ENCODE results near the gene CNFN.

Gene CNFN

GRCh38 chr19:42407085-42407815, 17.2 kb upstream of the CNFN start:
- peaks cover 32% of the 10 kb centered on the region for H3K36me3 ChIP-seq (ENCODE audit: insufficient read depth, low read length)
- ATAC-seq (ENCODE audit: insufficient read depth, low read depth) (no peak), DNase-seq (no peak)
- H3K9ac ChIP-seq (ENCODE audit: low read depth, low read length) = no peak overlapping the region
- no peaks in the 10 kb centered on the region for H3K27me3 ChIP-seq (ENCODE audit: insufficient read depth, low read length, poor library complexity)
- TF ChIP-seq CTCF (IDR thresholded peaks at IDR 0.05; ENCODE audit: borderline replicate concordance, extremely low read depth, low read length, poor library complexity, severe bottlenecking) = no peak
- no peak for TF ChIP-seq EZH2 (IDR thresholded peaks at IDR 0.05; ENCODE audit: borderline replicate concordance, low read depth, low read length, severe bottlenecking)
- no peak overlapping the region for H2AFZ ChIP-seq (ENCODE audit: low read depth, low read length)
- H3K79me2 ChIP-seq (ENCODE audit: insufficient read depth, low read length) = no peaks in the 10 kb centered on the region
- peaks cover 49% of the 10 kb centered on the region for H4K20me1 ChIP-seq (ENCODE audit: insufficient read depth, low read length)
- H3K4me2 ChIP-seq (ENCODE audit: insufficient read depth, low read length) = no peak overlapping the region
- no peaks in the 10 kb centered on the region for H3K9me3 ChIP-seq (ENCODE audit: insufficient read depth, low read length, severe bottlenecking)
- H3K4me1 ChIP-seq (ENCODE audit: insufficient read depth, low read length) = no peaks in the 10 kb centered on the region
- no peak overlapping the region for H3K4me3 ChIP-seq (ENCODE audit: low read depth in 1 of 2, low read length in 2 of 2)
- no peak overlapping the region for H3K27ac ChIP-seq (ENCODE audit: low read length)

- ATAC-seq (ENCODE audit: insufficient read depth, low read depth) (no peak), DNase-seq (no peak)
- H3K9me3 ChIP-seq (ENCODE audit: insufficient read depth, low read length, severe bottlenecking) = no peaks in the 10 kb centered on the region
- H3K4me1 ChIP-seq (ENCODE audit: insufficient read depth, low read length) = peaks cover 7% of the 10 kb centered on the region
- no peak overlapping the region for H3K4me2 ChIP-seq (ENCODE audit: insufficient read depth, low read length)
- TF ChIP-seq EZH2 (IDR thresholded peaks at IDR 0.05; ENCODE audit: borderline replicate concordance, low read depth, low read length, severe bottlenecking) (no peak), CTCF (IDR thresholded peaks at IDR 0.05; ENCODE audit: borderline replicate concordance, extremely low read depth, low read length, poor library complexity, severe bottlenecking) (no peak)
- peaks cover 32% of the 10 kb centered on the region for H3K36me3 ChIP-seq (ENCODE audit: insufficient read depth, low read length)
- H3K27ac ChIP-seq (ENCODE audit: low read length) = no peak overlapping the region
- no peak overlapping the region for H3K4me3 ChIP-seq (ENCODE audit: low read depth in 1 of 2, low read length in 2 of 2)
- H3K79me2 ChIP-seq (ENCODE audit: insufficient read depth, low read length) = no peaks in the 10 kb centered on the region
- peaks cover 47% of the 10 kb centered on the region for H4K20me1 ChIP-seq (ENCODE audit: insufficient read depth, low read length)
- H3K9ac ChIP-seq (ENCODE audit: low read depth, low read length) = no peak overlapping the region
- no peak overlapping the region for H2AFZ ChIP-seq (ENCODE audit: low read depth, low read length)
- H3K27me3 ChIP-seq (ENCODE audit: insufficient read depth, low read length, poor library complexity) = no peaks in the 10 kb centered on the region
Measured at GRCh38 chr19:42406111-42406510, 16.0 kb upstream of the CNFN start.

GRCh38 chr19:42403586-42403985, 13.5 kb upstream of the CNFN start:
- Histone ChIP-seq H3K36me3 (ENCODE audit: insufficient read depth, low read length) (peaks cover 25% of the 10 kb centered on the region), H3K27ac (ENCODE audit: low read length) (no peak overlapping the region), H2AFZ (ENCODE audit: low read depth, low read length) (no peak overlapping the region), H3K4me2 (ENCODE audit: insufficient read depth, low read length) (no peak overlapping the region), H3K9me3 (ENCODE audit: insufficient read depth, low read length, severe bottlenecking) (no peaks in the 10 kb centered on the region), H4K20me1 (ENCODE audit: insufficient read depth, low read length) (peaks cover 36% of the 10 kb centered on the region), H3K9ac (ENCODE audit: low read depth, low read length) (no peak overlapping the region), H3K4me3 (ENCODE audit: low read depth in 1 of 2, low read length in 2 of 2) (no peak overlapping the region), H3K79me2 (ENCODE audit: insufficient read depth, low read length) (no peaks in the 10 kb centered on the region), H3K4me1 (ENCODE audit: insufficient read depth, low read length) (peaks cover 11% of the 10 kb centered on the region), H3K27me3 (ENCODE audit: insufficient read depth, low read length, poor library complexity) (no peaks in the 10 kb centered on the region)
- no peak for TF ChIP-seq CTCF (IDR thresholded peaks at IDR 0.05; ENCODE audit: borderline replicate concordance, extremely low read depth, low read length, poor library complexity, severe bottlenecking)
- TF ChIP-seq EZH2 (IDR thresholded peaks at IDR 0.05; ENCODE audit: borderline replicate concordance, low read depth, low read length, severe bottlenecking) = no peak
- DNase-seq = no peak
- no peak for ATAC-seq (ENCODE audit: insufficient read depth, low read depth)

All from DND-41 (cell line).